Peyer's patch (tissue), 4 donors: ENCODE results near the gene ZFX. TPM values are rescaled to one million over a fixed set of nuclear protein-coding genes. Genes with fewer than 3 reads are reported as not detected.

Experiments used
- DNase-seq, 3 donors: peaks; one replicate each; pipeline ENCODE4 v3.0.0-alpha.2; 2017 to 2019
- H3K27ac ChIP-seq, 4 donors: fragments of 200-600 bp; sonication (generic); one replicate each; pipeline ENCODE4 v1.5.1; 2016 to 2019
- H3K27me3 ChIP-seq, 2 donors: fragments of 200-600 bp; sonication (generic); one replicate each; pipeline ENCODE4 v1.5.1; 2019
- H3K36me3 ChIP-seq, 3 donors: fragments of 200-600 bp; sonication (generic); one replicate each; pipeline ENCODE4 v1.5.1; 2016 to 2019
- H3K4me1 ChIP-seq, 4 donors: fragments of 200-600 bp; sonication (generic); one replicate each; pipeline ENCODE4 v1.5.1; 2016 to 2019
- H3K4me3 ChIP-seq, 4 donors: fragments of 200-600 bp; sonication (generic); 1 replicate in 3 of 4; 2 replicates in 1 of 4; pipeline ENCODE4 v1.5.1; 2016 to 2019; ENCODE audit warnings: mild to moderate bottlenecking in 1 of 4
- H3K9me3 ChIP-seq, 4 donors: fragments of 200-600 bp; sonication (generic); one replicate each; pipeline ENCODE4 v1.5.1; 2016 to 2019; ENCODE audit warnings: mild to moderate bottlenecking in 1 of 4
- POLR2A ChIP-seq, 2 donors: fragments of 450-650 bp; IDR thresholded peaks; one replicate each; pipeline ENCODE4 v1.5.1; 2017; ENCODE audit warnings: antibody characterized with exemption in 2 of 2, mild to moderate bottlenecking in 2 of 2, moderate library complexity in 2 of 2
- total RNA-seq, 4 donors: library from RNA; depleted of rRNA; stranded (reverse); fragments of >200 nt; gene quantifications; one replicate each; pipeline ENCODE4 v1.1.0, GENCODE V29; 2016
- TF ChIP-seq, protein P1 (sequence below), 6 experiments: fragments of 450-650 bp in 4 of 6; fragments of 200-600 bp in 2 of 6; sonication (generic) in 1 of 6; IDR thresholded peaks; one replicate each; pipeline ENCODE4 v1.5.1; 2017 to 2019; ENCODE audit warnings: antibody characterized with exemption in 6 of 6, mild to moderate bottlenecking in 3 of 6, moderate library complexity in 1 of 6

ZFX gene
- total RNA-seq, 4 donors from 2014 or later, result 20.4 to 92.4 (median 43.4) TPM

DNA sequence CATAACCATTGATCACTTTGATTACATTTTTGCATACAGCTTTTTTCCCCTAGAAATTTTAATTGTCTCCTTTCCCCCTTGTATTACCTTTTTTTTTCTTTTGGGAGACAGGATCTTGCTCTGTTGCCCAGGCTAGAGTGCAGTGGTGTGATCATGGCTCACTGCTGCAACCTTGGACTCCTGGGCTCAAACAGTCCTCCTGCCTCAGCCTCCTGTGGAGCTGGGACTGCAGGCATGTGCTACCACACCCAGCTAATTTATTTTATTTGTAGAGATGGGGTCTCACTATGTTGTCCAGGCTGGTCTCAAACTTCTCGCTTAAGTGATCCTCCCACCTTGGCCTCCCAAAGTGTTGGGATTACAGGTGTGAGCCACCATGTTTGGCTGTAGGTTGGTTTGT is 47.0 kb downstream of the ZFX start:
- DNase-seq, result no peak
- H3K27ac ChIP-seq, result no peak overlapping the region
- H3K27me3 ChIP-seq, result no peaks in the 10 kb centered on the region
- H3K4me3 ChIP-seq, result no peak overlapping the region
- TF ChIP-seq POLR2A (IDR thresholded peaks at IDR 0.05), result no peak
- TF ChIP-seq, protein P1, sequence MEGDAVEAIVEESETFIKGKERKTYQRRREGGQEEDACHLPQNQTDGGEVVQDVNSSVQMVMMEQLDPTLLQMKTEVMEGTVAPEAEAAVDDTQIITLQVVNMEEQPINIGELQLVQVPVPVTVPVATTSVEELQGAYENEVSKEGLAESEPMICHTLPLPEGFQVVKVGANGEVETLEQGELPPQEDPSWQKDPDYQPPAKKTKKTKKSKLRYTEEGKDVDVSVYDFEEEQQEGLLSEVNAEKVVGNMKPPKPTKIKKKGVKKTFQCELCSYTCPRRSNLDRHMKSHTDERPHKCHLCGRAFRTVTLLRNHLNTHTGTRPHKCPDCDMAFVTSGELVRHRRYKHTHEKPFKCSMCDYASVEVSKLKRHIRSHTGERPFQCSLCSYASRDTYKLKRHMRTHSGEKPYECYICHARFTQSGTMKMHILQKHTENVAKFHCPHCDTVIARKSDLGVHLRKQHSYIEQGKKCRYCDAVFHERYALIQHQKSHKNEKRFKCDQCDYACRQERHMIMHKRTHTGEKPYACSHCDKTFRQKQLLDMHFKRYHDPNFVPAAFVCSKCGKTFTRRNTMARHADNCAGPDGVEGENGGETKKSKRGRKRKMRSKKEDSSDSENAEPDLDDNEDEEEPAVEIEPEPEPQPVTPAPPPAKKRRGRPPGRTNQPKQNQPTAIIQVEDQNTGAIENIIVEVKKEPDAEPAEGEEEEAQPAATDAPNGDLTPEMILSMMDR (IDR thresholded peaks at IDR 0.05), result no peak
- no peaks in the 10 kb centered on the region for H3K9me3 ChIP-seq
- H3K36me3 ChIP-seq, result no peaks in the 10 kb centered on the region
- no peaks in the 10 kb centered on the region for H3K4me1 ChIP-seq

DNA sequence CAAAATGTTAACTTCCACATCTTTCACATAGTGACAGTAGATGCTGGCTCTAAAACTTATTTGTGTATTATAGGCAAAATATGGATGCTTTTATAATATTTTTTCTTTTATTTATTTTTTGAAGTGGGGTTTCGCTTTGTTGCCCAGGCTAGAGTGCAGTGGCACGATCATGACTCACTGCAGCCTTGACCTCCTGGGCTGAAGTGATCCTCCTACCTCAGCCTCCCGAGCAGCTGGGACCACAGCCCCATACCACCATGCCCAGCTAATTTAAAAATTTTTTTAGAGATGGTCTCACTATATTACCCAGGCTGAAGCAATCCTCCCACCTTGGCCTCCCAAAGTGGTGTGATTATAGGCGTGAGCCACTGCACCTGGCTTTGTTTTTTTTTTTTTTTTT is 48.6 kb downstream of the ZFX start:
- DNase-seq, result no peak
- Histone ChIP-seq H3K27ac (no peak overlapping the region), H3K4me1 (no peaks in the 10 kb centered on the region), H3K9me3 (no peaks in the 10 kb centered on the region), H3K36me3 (no peaks in the 10 kb centered on the region), H3K4me3 (no peak overlapping the region), H3K27me3 (no peaks in the 10 kb centered on the region)
- TF ChIP-seq, protein P1 (IDR thresholded peaks at IDR 0.05), result no peak
- no peak for TF ChIP-seq POLR2A (IDR thresholded peaks at IDR 0.05)

DNA sequence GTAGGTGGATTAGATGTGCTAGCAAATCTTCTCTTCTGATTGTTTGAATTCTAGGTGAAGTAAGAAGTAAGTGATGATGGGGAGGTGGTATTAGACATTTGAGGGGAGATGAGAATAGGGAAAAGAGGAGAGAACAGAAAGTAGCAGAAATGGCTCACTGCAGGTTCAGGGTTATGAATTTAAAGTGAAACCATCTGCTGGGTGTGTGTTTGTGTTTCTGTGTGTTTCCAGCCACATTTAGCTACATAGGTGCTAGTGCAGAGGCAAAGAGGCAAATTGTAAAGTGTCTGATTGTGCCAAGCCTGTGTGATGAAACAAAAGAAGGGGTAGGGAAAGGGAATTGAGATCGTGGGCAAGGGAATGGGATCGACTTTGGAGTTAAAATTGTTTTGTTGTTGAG is 50.6 kb downstream of the ZFX start:
- Histone ChIP-seq H3K36me3 (no peaks in the 10 kb centered on the region), H3K27ac (no peak overlapping the region), H3K27me3 (no peaks in the 10 kb centered on the region), H3K9me3 (no peaks in the 10 kb centered on the region), H3K4me3 (no peak overlapping the region), H3K4me1 (no peaks in the 10 kb centered on the region)
- DNase-seq, result no peak
- TF ChIP-seq, protein P1 (IDR thresholded peaks at IDR 0.05), result no peak

DNA sequence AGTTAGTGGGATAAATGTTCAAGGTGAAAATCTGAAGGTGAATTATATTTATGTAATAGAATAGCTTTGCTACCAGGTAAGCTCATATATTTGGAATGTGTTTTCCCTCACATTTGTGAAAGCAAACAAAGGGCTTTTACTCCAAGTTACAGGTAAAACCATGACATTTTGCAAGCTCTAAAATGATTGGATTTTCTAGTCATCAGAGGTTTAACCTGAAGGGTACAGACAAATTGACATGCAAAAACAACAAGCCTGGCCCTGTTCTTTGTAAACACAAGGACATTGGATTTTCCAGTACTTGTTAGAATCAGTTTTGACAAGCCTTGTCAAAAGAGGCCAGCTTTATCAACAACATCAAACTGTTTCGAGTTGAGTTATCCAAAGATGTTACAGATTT is 51.7 kb downstream of the ZFX start:
- TF ChIP-seq, protein P1 (IDR thresholded peaks at IDR 0.05), result no peak
- no peak for TF ChIP-seq POLR2A (IDR thresholded peaks at IDR 0.05)
- Histone ChIP-seq H3K27me3 (no peaks in the 10 kb centered on the region), H3K4me1 (no peaks in the 10 kb centered on the region), H3K36me3 (no peaks in the 10 kb centered on the region), H3K4me3 (no peak overlapping the region), H3K27ac (no peak overlapping the region), H3K9me3 (no peaks in the 10 kb centered on the region)
- DNase-seq, result no peak

GRCh38 chrX:24202465-24203031 is 53.0 kb downstream of the ZFX start:
- Histone ChIP-seq H3K36me3 (peaks cover 0 to 4% (median 0%) of the 10 kb centered on the region in 3 donors), H3K9me3 (no peaks in the 10 kb centered on the region), H3K27ac (no peak overlapping the region), H3K4me3 (no peak overlapping the region), H3K4me1 (no peaks in the 10 kb centered on the region), H3K27me3 (no peaks in the 10 kb centered on the region)
- DNase-seq, result no peak
- TF ChIP-seq, protein P1 (IDR thresholded peaks at IDR 0.05), result no peak
- no peak for TF ChIP-seq POLR2A (IDR thresholded peaks at IDR 0.05)
